GM18951 (cell line): ENCODE measurements around the gene IPP.
"Not testable (repeated sequence)": the region's sequence is repeated elsewhere in the genome, so short reads cannot be mapped to it uniquely, and the experiment has no call there.

ENCODE experiments used
- POLR2A ChIP-seq: IDR thresholded peaks from 4 replicates; pipeline ENCODE4 v1.6.1; 2011; ENCODE audit warnings: mild to moderate bottlenecking; ENCODE audit not compliant: insufficient read length, insufficient read depth; ENCODE audit errors: extremely low read depth
- in situ Hi-C: fragments of 300-500 bp; cut with MboI; formaldehyde crosslinking; loops from one replicate; pipeline ENCODE4 v1.12.0; 2022; ENCODE audit warnings: low sequenced_read_pairs, mixed read lengths, inconsistent platforms; ENCODE audit not compliant: unreplicated experiment

IPP gene

GRCh38 chr1:45684402-45684801 is 66.1 kb downstream of the IPP start:
- in situ Hi-C loops, result no loop called here
- no peak for TF ChIP-seq POLR2A

GRCh38 chr1:45682942-45683341 is 67.5 kb downstream of the IPP start:
- in situ Hi-C loops, result no loop called here

DNA sequence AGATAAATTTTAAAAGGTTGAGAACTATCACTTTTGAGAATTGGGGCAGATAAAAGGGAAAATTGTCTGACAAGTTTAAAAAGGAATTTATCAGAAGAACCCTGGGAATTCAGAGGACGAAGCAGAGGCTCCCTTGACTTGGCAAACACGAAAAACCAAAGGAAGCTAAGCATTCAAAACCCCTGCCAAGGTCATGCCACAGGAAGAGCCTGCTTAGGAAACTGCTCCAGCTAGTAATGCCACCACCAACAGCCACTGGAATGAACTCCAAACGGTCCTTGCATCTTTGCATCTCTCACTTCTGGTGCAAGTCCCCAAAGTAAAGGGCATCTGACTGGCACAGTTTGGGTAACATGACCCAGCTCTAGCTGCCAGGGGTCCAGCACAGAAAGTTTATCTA is 71.3 kb downstream of the IPP start:
- in situ Hi-C loops, result no loop called here
- TF ChIP-seq POLR2A, result no peak

More at GRCh38 chr1:45682942-45683341, 67.5 kb downstream of the IPP start:
- TF ChIP-seq POLR2A, result no peak

- no peak for TF ChIP-seq POLR2A
- in situ Hi-C loops, result no loop called here
These were observed 72.0 kb downstream of the IPP start for GRCh38 chr1:45678489-45678888.

DNA sequence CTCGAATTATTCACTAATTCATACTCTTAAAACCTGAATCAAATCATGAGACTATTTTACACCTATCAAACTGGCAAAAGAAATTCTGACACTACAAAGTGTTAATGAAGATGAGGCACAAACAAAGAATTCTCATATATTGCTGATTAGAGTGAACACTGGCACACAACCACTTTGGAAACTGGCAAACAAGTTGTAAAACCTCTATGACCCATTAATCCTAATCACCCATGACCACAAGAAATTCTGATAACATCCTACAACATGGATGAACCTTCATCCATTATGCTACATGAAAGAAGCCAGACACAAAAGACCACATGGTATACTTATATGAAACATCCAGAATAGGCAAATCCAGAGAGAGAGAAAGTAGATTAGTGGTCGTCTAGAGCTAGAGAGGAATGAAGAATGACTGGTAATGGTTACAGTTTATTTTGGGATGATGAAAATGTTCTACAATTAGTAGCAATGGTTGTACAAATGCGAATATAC is 72.7 kb downstream of the IPP start:
- in situ Hi-C loops, result no loop called here
- no peak for TF ChIP-seq POLR2A

- in situ Hi-C loops, result not testable (repeated sequence)
These were observed 73.9 kb downstream of the IPP start for GRCh38 chr1:45676553-45676952.

- no peak for TF ChIP-seq POLR2A
- in situ Hi-C loops, result no loop called here
These were observed 76.0 kb downstream of the IPP start for GRCh38 chr1:45674478-45674877.

DNA sequence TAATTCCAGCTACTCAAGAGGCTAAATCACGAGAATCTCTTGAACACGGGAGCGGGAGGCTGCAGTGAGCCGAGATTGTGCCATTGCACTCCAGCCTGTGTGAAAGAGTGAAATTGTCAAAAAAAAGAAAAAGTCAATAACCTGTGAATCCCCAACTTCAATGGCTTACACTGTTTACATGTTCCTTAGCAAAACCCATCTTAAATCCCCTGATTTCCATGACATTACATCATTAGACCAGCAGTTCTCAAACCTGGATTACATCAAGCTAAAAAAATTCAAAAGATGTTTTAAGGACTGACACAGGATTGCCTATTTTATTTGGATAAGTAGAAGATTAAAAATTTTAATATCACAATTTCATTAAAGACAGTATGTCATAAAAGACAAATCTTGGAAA is 76.5 kb downstream of the IPP start:
- TF ChIP-seq POLR2A, result no peak
- in situ Hi-C loops, result no loop called here

DNA sequence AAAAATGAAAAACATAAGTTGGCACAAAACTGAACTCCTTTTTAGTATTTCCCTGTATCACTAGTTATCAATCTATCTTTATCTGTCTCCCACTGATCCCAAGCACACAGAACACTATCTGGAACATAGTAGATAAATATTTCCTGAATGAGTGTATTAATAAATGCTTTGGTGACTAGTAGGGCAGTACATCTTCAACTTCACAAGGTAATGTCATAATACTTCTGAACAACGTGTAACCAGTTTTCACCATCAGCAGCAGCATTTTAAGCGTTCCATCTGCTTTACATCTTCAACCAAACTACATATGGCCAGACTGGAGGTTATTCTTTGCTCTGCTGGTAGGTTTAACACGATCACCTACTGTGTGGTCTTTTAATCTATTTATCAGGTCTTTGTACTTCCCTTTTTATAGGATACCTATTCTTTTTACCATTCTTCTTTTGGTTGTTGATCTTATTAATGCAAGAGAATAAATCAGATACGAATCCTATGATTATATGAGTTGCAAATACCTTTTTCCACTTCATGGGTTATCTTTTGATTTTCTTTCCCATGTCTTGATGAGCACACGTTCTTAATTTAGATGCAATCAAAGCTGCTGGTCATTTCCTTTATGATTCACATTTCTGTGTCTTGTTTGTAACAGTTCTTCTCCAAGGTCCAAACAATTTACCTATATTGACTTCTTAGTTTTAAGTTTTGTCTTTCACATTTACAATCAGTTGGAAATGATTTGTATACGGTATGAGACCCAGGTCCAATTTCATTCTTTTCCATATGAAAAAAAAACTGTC is 80.4 kb downstream of the IPP start:
- TF ChIP-seq POLR2A, result no peak
- in situ Hi-C loops, result no loop called here

DNA sequence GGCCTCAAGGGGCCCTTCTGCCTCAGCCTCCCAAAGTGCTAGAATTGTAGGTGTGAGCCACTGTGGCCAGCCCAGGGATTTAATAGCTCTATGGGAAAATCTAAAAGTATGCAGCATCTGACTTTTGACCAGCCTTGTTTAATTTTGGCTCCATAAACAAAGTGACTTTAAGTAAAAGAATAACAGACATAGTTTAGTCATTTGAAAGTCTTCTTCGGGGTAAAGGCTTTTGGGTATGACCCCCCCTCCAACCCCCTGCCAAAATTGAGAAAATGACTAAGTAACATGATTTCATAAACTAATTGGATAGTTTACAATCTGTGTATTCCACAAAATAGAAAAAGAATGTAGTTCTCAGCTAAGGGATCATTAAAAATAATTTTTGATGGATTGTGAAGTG is 81.1 kb downstream of the IPP start:
- in situ Hi-C loops, result no loop called here
- TF ChIP-seq POLR2A, result no peak

- in situ Hi-C loops, result no loop called here
- no peak for TF ChIP-seq POLR2A
These were observed 81.9 kb downstream of the IPP start for GRCh38 chr1:45668526-45668925.

DNA sequence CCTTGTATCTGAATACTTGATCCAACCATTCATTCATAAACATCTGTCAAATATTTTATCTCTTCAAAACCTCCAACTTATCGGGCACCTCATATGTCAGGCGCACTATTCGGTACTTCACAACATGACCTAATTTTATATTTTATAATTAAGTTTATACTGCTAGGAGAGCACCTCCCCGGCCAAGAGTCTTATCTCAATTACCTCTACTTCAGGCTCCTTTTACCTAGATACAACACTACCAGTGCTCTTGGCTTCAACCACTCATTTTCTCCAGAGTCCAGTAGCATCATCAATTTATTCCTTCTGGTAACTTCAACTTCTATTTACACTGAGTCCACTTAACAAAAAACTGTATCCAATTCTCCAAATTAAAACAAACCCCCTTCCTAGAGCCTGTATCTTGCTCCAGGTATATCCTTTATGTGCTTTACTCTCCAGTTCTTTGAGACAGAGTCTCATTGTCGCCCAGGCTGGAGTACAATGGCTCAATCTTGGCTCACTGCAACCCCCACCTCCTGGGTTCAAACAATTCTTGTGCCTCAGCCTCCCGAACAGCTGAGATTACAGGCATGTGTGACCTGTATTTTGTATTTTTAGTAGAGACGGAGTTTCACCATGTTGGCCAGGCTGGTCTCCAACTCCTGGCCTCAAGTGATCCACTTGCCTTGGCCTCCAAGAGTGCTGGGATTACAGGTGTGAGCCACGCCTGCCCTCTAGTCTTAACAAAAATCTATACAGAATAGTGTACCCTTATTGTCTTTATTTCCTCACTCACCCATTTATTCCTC is 82.9 kb downstream of the IPP start:
- in situ Hi-C loops, result no loop called here
- TF ChIP-seq POLR2A, result no peak

- TF ChIP-seq POLR2A, result no peak
- in situ Hi-C loops, result no loop called here
These were observed 83.6 kb downstream of the IPP start for GRCh38 chr1:45666836-45667235.

GRCh38 chr1:45660336-45660735 is 90.1 kb downstream of the IPP start:
- no peak for TF ChIP-seq POLR2A
- in situ Hi-C loops, result no loop called here
